SHP77 treated with DMSO at 0.1 percent for 48 hours (cell line): ENCODE data around the gene INPP5A.
"Not testable (repeated sequence)": the region's sequence is repeated elsewhere in the genome, so short reads cannot be mapped to it uniquely, and the experiment has no call there.

Experiments used
- DNase-seq: peaks from one replicate; lab custom pipeline; 2025; lab: John Stamatoyannopoulos, UW

The INPP5A gene

DNA sequence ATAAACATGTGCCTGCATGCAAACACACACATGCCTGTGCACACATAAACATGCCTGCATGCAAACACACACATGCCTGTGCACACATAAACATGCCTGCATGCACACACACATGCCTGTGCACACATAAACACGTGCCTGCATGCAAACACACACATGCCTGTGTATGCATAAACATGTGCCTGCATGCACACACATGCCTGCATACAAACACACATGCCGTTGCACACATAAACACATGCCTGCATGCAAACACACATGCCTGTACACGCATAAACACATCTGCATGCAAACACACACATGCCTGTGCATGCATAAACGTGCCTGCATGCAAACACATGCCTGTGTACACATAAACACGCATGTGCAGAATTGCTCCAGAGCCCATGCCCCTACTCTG, 226.0 kb downstream of the INPP5A start:
- no peak for DNase-seq

DNA sequence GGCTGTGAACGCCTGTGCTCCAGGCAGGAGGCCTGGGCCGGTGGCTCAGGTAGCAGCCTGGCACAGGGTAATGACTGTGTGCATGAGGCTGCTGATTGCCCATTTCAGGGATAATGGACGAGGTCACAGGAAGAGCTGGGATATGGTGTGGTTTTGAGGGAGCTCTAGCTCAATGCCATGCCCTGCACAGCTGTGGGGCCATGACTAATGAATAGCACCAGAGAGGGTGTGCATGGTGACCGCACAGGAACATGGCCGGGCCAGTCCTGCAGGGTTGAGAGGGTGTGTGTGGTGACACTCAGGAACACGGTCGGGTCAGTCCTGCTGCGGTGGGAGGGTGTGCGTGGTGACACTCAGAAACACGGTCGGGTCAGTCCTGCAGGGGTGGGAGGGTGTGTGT, 226.5 kb downstream of the INPP5A start:
- no peak for DNase-seq

DNA sequence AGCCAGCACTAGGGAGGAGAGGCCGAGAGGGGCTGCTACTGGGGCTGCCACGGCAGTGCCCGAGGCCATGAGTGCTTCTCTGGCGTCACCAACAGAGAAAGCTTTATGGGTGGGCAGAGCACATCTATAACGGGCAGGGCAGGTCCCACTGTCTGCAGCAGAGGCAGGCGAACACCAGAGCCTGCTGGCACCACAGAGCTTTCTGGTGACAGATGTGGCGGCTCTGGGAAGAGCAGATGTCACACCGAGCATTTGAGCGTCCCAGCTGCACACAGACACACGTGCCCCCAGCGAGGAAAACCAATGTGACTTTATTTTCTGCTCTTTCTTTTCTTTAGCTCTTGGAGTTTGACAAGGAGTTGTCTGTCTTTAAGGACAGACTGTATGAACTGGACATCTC, 227.8 kb downstream of the INPP5A start:
- no peak for DNase-seq

DNA sequence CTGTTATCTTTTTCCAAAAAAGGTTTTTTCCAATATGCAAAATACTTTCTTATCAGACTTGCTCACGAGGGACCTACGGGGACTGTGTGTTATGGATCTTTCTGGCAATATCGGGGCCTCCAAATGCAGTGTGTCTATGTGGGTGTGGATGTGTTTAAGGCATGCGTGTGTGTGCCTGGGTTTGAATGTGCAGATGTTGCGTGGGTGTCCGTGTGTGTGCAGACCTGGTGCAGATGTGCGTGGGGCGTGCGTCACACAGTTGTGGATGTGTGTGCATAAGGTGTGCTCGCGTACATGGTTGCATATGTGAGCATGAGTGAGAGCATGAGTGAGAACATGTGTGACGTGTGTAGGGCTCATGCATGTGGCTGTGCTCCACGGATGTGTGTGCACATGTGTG, 228.7 kb downstream of the INPP5A start:
- DNase-seq, result no peak

DNA sequence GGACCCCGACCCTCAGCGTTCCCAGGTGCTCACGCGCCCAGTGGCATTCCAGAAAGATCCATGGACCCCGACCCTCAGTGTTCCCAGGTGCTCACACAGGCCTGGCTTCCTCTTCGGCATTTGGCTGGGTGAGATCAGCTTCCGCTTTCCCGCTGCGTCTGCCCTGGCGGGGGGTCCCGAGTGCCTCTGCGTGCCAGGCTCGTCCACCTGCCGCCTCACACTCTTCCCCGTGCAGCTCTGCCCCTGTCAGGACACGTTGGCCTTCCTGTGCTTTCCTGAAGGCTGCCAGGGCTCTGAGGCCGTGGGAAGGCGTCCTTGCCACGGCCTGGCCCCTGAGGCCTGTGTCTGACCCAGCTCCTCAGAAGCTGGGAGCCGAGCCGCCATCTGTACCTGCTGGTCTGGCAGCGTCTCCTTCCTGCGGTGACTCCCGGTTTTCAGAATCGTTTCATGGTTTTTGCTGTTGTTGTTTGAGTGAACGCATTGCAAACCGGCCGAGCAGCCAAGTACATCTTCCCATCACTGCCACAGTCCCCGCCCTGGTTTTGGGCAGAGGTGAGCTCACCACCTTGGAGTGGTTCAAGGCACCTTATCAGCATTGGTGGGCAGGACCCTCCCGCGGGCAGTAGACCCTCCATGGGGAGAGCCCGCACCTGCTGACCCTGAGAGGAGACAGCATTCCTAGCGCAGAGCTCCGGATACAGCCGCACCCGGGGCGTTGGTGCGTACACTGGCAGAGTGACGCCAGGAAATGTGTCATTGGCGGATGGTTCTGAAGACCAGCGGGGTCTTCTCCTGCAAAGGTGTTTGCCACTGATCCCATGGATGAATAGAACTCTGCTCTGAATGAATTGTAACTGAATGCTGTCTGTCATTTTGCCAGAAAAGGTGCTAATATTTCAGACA, 231.0 kb downstream of the INPP5A start:
- DNase-seq, result no peak

- no peak for DNase-seq
These were observed 232.8 kb downstream of the INPP5A start for GRCh38 chr10:132770061-132771021.

GRCh38 chr10:132772816-132773215, 235.2 kb downstream of the INPP5A start:
- not testable (repeated sequence) for DNase-seq

DNA sequence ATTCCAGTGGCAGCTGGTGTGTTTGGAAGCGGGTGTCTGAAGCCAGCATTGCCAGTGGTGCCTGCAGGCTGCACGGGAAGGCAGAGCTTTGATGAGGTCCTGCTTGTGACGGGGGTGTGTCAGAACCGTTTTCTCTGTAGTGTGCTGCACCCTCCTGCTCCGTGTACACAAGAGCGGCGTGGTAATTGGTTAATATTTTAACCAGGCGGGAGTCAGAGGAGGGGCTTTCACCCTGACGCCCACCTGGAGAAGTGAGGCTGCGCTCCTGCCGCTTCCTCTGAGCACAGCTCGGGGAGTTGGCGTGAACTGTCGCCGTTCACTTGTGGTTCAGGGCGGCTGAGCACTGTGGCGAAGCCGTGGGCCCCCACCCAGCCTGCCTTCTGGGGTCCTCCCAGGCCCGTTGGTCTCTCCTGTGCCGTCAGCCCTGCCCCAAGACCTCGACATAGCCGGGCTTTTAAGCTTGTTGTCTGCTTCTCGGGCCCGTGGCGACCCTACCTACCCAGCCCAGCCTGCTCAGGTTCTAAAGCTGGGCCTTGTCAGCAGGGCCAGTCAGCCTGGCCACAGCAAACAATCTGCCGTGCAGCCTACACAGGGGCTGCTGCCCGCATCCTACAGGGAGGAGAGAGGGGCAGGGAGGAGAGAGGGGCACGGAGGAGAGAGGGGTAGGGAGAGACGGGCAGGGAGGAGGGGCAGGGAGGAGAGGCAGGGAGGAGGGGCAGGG, 236.8 kb downstream of the INPP5A start:
- DNase-seq, result no peak

DNA sequence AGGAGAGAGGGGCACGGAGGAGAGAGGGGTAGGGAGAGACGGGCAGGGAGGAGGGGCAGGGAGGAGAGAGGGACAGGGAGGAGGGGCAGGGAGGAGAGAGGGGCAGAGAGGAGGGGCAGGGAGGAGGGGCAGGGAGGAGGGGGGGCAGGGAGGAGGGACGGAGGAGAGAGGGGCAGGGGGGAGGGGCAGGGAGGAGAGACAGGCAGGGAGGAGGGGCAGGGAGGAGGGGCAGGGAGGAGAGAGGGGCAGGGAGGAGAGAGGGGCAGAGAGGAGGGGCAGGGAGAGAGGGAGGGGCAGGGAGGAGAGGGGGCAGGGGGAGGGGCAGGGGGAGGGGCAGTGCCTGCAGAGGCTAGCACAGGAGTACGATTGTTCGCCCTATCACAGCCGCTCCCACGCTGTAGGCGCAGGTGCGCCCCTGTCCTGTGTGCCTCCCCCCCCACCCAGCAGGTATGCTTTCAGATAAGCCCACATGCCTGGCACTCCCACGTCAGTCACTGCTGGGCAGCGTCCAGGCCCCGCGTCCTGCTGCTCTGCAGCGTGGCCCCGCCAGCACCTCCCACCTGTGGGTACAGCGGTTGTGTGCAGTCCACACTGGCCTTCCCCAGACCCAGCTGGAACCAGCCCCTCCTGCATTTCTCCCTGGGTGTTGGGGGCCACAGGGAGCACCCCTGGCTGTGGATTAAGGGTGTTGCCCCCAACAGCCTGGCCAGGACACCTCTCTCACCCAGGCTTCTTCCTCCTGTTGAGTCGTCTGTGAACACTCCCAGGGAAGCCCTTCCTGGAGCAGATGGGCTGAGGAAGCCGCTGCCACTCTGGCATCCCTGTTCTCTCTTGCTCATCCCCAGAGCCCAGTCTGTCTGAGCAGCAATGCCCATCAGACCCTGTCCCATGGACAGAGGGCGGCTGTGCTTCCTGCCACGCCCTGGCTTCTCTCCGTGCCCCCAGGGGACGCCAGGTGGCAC, 237.6 kb downstream of the INPP5A start:
- no peak for DNase-seq

DNA sequence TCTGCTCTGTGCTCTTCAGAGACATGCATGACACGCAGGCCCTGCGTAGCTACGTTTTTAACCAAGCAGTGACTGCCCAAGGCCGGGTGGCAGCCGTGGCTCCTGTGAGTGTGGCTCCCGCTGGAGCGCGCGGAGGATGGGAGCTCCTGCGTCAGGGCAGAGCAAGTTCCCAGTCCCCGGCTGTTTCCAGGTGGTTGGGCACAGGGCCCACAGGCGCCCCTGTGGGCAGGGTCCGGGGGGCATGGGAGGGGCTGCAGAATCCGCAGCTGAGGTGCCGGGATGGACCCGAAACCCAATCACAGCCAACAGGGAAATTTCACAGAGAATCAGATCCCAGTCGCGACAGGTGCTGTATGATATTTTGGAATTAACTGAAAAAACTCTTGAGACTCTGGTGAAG, 238.6 kb downstream of the INPP5A start:
- no peak for DNase-seq

GRCh38 chr10:132776821-132777220, 239.2 kb downstream of the INPP5A start:
- no peak for DNase-seq

- no peak for DNase-seq
These were observed 239.9 kb downstream of the INPP5A start for GRCh38 chr10:132777441-132777840.

GRCh38 chr10:132779549-132780294, 242.1 kb downstream of the INPP5A start:
- no peak for DNase-seq

DNA sequence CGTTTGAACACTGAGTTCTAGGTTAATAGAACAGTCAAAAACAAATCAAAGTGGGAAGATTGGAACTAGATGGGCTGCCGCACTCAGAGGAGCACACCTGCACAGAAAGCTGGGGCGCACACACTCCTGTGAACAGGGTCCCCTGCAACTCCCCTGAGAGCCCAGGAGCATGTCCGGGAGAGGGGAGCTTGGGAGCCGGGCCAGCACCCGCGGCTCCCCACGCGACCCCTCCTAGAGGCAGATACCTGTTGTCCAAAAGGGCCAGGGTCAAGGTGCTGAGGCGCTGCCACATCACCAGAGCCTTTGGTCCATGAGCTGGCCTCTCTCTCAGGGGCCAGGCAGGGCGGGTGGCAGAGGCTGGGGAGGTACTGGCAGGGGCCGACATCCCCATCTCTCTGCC, 242.8 kb downstream of the INPP5A start:
- DNase-seq, result no peak

DNA sequence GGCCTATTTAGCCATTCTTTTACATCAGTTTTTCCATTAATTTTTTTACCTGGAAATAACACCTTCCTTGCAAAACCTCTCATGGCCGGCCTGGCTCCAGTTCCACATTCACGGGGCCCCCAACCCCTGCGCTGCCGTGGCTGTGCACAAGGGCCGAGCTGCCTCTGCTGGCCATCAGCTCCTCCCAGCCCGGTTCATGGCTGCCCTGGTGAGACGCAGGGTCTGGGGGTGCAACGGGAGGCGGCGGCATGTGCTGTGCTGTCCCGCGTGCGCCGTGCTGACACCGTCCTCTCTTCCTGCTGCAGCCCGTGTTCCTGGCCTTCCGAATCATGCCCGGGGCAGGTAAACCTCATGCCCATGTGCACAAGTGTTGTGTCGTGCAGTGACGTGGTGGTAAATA, 244.0 kb downstream of the INPP5A start:
- DNase-seq, result no peak

DNA sequence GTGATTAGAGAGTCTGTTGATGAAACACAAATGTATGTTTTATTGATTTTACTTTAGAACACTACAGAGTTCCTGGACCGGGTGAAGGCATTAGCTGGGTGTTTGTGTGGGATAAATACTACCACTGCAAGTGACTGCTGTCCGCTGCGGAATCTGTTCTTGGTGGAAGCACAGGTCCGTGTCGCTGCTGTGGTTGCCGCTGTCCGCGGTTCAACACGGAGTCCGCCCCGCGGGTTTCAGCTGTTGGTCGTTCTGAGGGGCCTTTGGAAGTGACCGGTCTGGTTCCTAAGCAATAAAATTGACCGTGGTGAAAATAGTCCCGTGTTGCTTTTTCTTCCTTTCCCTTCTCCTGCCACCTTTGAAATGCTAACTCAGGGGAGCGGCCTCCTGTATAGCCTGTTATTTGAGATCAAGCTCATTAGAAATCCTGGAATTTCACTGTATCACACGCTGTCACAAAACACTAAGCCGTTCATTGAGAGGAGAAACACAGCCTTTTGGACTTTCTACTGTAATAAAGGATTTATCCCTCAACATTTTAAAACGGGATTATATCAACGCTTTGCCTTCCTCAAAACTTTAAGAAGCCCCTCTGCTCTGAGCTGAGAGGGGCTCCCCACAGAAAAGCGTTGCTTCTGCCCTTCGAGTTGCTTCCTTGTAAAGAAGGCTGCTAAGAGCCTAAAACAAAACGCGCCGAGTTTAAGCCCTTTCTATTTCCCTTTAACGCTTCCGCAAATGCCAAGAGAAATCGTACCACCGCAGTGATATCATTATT, 245.8 kb downstream of the INPP5A start:
- no peak for DNase-seq

GRCh38 chr10:132783940-132784865, 246.6 kb downstream of the INPP5A start:
- no peak for DNase-seq
